Duodenal mucosa (tissue), 2 donors: ENCODE measurements around the gene CHD6.
"Not testable (repeated sequence)": the region's sequence is repeated elsewhere in the genome, so short reads cannot be mapped to it uniquely, and the experiment has no call there.

Experiments
- H3K27ac ChIP-seq: one replicate; pipeline ENCODE4 v1.7.0; 2013; ENCODE audit warnings: low read depth, low read length
- H3K27me3 ChIP-seq, 2 donors: one replicate each; pipeline ENCODE4 v1.7.0; 2013; ENCODE audit warnings: low read length in 2 of 2, control low read depth in 1 of 2; ENCODE audit not compliant: insufficient read depth in 2 of 2, control insufficient read depth in 1 of 2
- H3K36me3 ChIP-seq, 2 donors: one replicate each; pipeline ENCODE4 v1.7.0; 2013; ENCODE audit warnings: low read length in 2 of 2, control low read depth in 1 of 2; ENCODE audit not compliant: insufficient read depth in 2 of 2, control insufficient read depth in 1 of 2
- H3K4me1 ChIP-seq, 2 donors: one replicate each; pipeline ENCODE4 v1.7.0; 2013; ENCODE audit warnings: low read length in 2 of 2, control low read depth in 1 of 2; ENCODE audit not compliant: insufficient read depth in 2 of 2, control insufficient read depth in 1 of 2
- H3K4me3 ChIP-seq, 2 donors: one replicate each; pipeline ENCODE4 v1.7.0; 2013; ENCODE audit warnings: low read length in 2 of 2, low read depth in 1 of 2
- H3K9ac ChIP-seq, 2 donors: one replicate each; pipeline ENCODE4 v1.7.0; 2013; ENCODE audit warnings: low read length in 2 of 2, low read depth in 1 of 2
- H3K9me3 ChIP-seq, 2 donors: one replicate each; pipeline ENCODE4 v1.7.0; 2013; ENCODE audit warnings: low read length in 2 of 2, control low read depth in 1 of 2; ENCODE audit not compliant: control insufficient read depth in 1 of 2

CHD6 gene

DNA sequence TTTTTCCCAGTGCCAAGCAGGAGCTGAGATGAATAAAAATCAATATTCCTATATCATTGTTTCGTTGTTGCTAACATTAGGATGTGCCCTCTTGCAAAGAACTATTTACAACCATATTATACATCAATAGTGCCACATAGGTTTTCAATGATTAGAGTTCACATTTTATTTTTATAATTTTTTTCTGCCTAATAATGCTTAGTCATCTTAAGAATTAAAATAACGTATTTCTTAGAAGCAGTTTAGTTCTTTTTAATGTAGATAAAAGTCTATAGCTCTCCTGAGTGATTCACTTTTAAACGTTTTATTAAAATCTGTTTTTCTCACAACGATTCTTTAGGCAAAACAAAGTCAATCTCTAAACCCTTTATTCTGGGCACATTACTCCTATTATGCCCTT, 71.6 kb downstream of the CHD6 start:
- H3K36me3 ChIP-seq = peaks cover 0 to 6% of the 10 kb centered on the region in 2 donors
- no peaks in the 10 kb centered on the region for H3K27me3 ChIP-seq
- H3K4me3 ChIP-seq = no peak overlapping the region
- H3K9me3 ChIP-seq = peaks cover 0 to 4% of the 10 kb centered on the region in 2 donors
- no peak overlapping the region for H3K27ac ChIP-seq
- no peak overlapping the region for H3K9ac ChIP-seq
- peaks cover 0 to 11% of the 10 kb centered on the region in 2 donors for H3K4me1 ChIP-seq

DNA sequence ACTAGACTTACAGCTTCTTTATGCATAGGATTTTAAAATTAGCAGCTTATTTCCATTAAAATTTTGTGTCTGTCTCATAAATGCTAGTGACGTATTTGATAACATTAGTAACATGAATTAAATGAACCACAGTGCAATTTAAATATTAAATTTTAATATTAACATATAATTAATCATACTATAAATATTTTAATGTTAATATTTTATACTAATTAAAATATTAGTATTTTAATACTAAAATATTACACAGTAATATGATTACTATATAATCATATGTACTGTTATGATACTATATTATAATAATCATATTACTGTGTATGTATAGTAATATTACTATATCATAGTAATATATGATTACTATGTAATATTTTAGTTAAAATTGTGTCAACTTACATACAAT, 73.7 kb downstream of the CHD6 start:
- H3K4me1 ChIP-seq = peaks cover 0 to 7% of the 10 kb centered on the region in 2 donors
- no peak overlapping the region for H3K4me3 ChIP-seq
- H3K36me3 ChIP-seq = no peaks in the 10 kb centered on the region
- no peaks in the 10 kb centered on the region for H3K27me3 ChIP-seq
- no peak overlapping the region for H3K9ac ChIP-seq
- H3K9me3 ChIP-seq = no peaks in the 10 kb centered on the region
- H3K27ac ChIP-seq = no peak overlapping the region

GRCh38 chr20:41540918-41541317, 77.3 kb downstream of the CHD6 start:
- no peaks in the 10 kb centered on the region for H3K27me3 ChIP-seq
- H3K36me3 ChIP-seq = peaks cover 0 to 3% of the 10 kb centered on the region in 2 donors
- H3K9ac ChIP-seq = no peak overlapping the region
- peaks cover 0 to 4% of the 10 kb centered on the region in 2 donors for H3K9me3 ChIP-seq
- H3K27ac ChIP-seq = no peak overlapping the region
- no peak overlapping the region for H3K4me3 ChIP-seq
- peaks cover 6 to 8% of the 10 kb centered on the region in 2 donors for H3K4me1 ChIP-seq

DNA sequence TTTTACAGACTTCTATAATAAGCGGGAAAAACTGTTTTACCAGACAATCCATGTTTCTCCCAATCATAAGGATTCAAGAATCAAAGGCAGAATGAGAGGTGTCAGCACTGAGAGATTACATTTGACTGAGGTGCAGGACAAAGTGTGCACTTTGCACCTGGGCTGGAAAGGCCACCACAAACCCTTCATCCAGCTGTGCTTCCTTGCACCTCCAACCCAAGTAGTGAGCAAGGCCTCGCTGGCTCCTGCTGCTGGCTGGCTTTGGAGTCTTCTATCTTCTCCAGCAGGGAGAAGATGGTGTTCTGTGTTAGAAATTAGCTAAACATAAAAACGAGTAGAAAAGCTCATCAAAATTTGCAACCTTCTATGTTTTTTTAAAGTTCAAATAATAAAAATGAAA, 77.7 kb downstream of the CHD6 start:
- H3K4me1 ChIP-seq = peaks cover 6 to 8% of the 10 kb centered on the region in 2 donors
- no peak overlapping the region for H3K27ac ChIP-seq
- H3K36me3 ChIP-seq = peaks cover 0 to 3% of the 10 kb centered on the region in 2 donors
- no peaks in the 10 kb centered on the region for H3K27me3 ChIP-seq
- no peak overlapping the region for H3K9ac ChIP-seq
- no peak overlapping the region for H3K4me3 ChIP-seq
- peaks cover 0 to 4% of the 10 kb centered on the region in 2 donors for H3K9me3 ChIP-seq

GRCh38 chr20:41538810-41539596, 79.2 kb downstream of the CHD6 start:
- no peaks in the 10 kb centered on the region for H3K27me3 ChIP-seq
- H3K27ac ChIP-seq = no peak overlapping the region
- no peak overlapping the region for H3K4me3 ChIP-seq
- H3K9me3 ChIP-seq = peaks cover 0 to 4% of the 10 kb centered on the region in 2 donors
- no peak overlapping the region for H3K9ac ChIP-seq
- peaks cover 0 to 3% of the 10 kb centered on the region in 2 donors for H3K36me3 ChIP-seq
- H3K4me1 ChIP-seq = peaks cover 6 to 8% of the 10 kb centered on the region in 2 donors

GRCh38 chr20:41537865-41538264, 80.3 kb downstream of the CHD6 start:
- H3K4me3 ChIP-seq = no peak overlapping the region
- H3K27me3 ChIP-seq = no peaks in the 10 kb centered on the region
- H3K36me3 ChIP-seq = peaks cover 2 to 7% of the 10 kb centered on the region in 2 donors
- peaks cover 0 to 4% of the 10 kb centered on the region in 2 donors for H3K9me3 ChIP-seq
- no peak overlapping the region for H3K27ac ChIP-seq
- peaks cover 6 to 16% of the 10 kb centered on the region in 2 donors for H3K4me1 ChIP-seq
- no peak overlapping the region for H3K9ac ChIP-seq

DNA sequence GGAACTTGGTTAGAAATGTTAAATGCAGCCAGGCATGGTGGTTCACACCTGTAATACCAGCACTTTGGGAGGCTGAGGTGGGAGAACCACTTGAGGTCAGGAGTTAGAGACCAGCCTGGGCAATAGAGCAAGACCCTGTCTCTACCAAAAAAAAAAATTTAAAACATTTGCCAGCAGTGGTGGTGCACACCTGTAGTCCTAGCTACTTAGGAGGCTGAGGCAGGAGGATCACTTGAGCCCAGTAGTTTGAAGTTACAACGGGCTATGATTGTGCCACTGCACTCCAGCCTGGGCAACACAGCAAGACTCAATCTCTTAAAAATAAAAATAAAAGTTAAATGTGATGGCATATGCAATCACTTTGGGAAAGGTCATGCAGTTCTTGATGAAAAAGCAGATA, 82.6 kb downstream of the CHD6 start:
- peaks cover 4 to 16% of the 10 kb centered on the region in 2 donors for H3K36me3 ChIP-seq
- not testable (repeated sequence) for H3K9me3 ChIP-seq, H3K27ac ChIP-seq, H3K9ac ChIP-seq, H3K4me3 ChIP-seq, H3K27me3 ChIP-seq
- H3K4me1 ChIP-seq = peaks cover 6 to 16% of the 10 kb centered on the region in 2 donors

DNA sequence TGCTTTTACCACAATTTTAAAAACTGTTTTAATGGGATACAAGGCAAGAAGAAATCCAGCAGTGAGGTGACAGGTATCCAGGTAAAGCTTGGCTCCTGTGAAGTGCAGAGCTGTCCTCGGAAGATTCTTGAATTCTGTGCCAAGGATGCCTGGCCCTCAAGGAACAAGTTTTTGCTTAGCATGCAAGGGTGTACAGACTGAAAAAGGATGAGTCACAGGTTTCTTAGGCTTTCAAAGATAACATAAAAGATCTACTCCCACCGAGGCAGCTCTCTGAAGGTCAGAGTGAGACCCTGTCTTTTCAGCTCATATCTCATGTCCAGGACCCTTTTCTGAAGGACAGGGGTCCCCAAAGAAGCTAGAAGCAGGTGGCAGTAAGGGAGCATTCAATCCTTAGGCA, 83.3 kb downstream of the CHD6 start:
- no peaks in the 10 kb centered on the region for H3K27me3 ChIP-seq
- H3K9me3 ChIP-seq = peaks cover 0 to 4% of the 10 kb centered on the region in 2 donors
- no peak overlapping the region for H3K9ac ChIP-seq
- H3K4me1 ChIP-seq = peaks cover 6 to 21% of the 10 kb centered on the region in 2 donors
- H3K27ac ChIP-seq = no peak overlapping the region
- H3K36me3 ChIP-seq = peaks cover 4 to 16% of the 10 kb centered on the region in 2 donors
- no peak overlapping the region for H3K4me3 ChIP-seq

DNA sequence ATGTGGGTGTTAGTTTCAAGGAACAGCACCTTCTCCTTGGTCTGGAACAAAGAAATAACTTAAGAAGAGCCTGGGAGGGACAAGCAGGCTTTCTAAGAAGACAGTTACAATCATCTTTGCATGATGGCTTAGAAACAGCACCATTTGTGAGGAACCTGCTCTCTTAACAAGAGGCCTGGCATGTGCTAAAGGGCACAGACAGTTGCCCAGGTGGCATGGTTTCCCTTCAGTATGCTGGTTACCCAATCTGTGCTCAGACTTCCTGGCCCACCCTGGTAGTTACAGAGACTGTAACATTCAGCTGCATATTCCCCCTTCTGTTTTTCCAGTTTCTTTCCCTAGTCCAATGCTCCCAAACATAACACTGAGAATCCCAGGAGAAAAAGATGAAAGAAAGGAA, 84.0 kb downstream of the CHD6 start:
- no peak overlapping the region for H3K27ac ChIP-seq
- no peak overlapping the region for H3K9ac ChIP-seq
- H3K36me3 ChIP-seq = peaks cover 4 to 16% of the 10 kb centered on the region in 2 donors
- peaks cover 0 to 4% of the 10 kb centered on the region in 2 donors for H3K9me3 ChIP-seq
- H3K4me3 ChIP-seq = no peak overlapping the region
- H3K27me3 ChIP-seq = no peaks in the 10 kb centered on the region
- peaks cover 6 to 20% of the 10 kb centered on the region in 2 donors for H3K4me1 ChIP-seq

- H3K4me1 ChIP-seq = peaks cover 1 to 14% of the 10 kb centered on the region in 2 donors
- H3K27me3 ChIP-seq = no peaks in the 10 kb centered on the region
- no peak overlapping the region for H3K9ac ChIP-seq
- H3K4me3 ChIP-seq = no peak overlapping the region
- no peak overlapping the region for H3K27ac ChIP-seq
- H3K9me3 ChIP-seq = peaks cover 0 to 4% of the 10 kb centered on the region in 2 donors
- peaks cover 4 to 16% of the 10 kb centered on the region in 2 donors for H3K36me3 ChIP-seq
Observed at GRCh38 chr20:41533537-41534136, 84.5 kb downstream of the CHD6 start.
